SHP77 (cell line): Measurements from ENCODE around the gene ABCG2.
"Not testable (repeated sequence)": the region's sequence is repeated elsewhere in the genome, so short reads cannot be mapped to it uniquely, and the experiment has no call there.

Experiments used
- DNase-seq, 2 experiments: peaks; one replicate each; lab custom pipeline; 2025; lab: John Stamatoyannopoulos, UW

Gene ABCG2

DNA sequence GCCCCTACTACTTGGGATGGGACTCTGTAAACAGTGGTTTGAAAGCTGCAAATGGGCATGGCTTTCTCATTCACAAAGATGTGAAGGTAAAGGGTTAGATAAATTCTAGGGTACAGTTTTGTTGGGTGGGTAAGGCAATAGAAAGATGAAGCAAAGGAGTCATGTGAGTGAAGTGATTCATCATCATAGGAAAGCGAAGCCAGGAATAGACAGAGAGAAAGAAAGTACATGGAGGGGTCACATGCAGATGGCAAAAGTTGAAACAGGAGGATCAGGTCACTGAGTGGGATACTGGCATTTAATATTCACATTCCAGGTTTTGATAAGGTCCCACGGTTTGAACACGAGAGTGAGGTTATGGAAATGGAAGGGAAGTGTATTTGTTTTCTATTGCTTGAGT, 8.2 kb upstream of the ABCG2 start:
- DNase-seq = no peak

DNA sequence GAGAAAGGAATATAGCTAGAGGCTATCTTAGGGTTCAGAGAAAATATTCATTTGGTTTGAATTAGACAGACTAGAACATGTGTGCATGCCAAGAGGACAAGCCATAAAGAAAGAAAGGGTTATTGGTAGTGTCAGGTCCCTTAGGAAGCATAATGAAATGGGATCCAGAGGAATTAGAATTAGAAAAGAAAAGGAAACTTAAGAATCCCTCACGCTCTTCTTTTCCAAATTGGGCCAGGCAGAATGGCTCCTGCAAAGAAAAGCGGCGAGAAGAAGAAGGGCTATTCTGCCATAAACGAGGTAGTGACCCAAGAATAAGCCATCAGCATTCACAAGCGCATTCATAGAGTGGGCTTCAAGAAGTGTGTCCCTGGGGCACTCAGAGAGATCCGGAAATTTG, 4.9 kb upstream of the ABCG2 start:
- no peak for DNase-seq

DNA sequence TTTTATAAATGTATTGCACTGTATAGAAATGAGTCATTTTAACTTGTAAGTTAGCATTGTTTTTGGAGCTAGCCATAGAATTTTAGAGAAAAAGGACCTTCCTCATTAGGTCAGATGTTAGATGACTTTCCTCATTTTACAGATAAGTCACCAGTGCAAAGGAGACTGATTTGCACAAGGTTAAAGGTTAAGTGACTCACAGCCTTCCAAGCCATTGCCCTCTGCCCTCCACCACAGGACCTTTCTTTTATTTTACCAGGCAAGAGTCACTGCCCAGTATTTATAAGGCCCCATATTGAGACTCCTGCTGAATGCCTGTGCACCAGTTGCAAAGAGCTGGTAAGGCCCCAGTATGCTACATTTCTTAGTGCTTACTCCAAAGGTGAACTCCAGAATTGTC, 4.2 kb upstream of the ABCG2 start:
- DNase-seq = no peak

DNA sequence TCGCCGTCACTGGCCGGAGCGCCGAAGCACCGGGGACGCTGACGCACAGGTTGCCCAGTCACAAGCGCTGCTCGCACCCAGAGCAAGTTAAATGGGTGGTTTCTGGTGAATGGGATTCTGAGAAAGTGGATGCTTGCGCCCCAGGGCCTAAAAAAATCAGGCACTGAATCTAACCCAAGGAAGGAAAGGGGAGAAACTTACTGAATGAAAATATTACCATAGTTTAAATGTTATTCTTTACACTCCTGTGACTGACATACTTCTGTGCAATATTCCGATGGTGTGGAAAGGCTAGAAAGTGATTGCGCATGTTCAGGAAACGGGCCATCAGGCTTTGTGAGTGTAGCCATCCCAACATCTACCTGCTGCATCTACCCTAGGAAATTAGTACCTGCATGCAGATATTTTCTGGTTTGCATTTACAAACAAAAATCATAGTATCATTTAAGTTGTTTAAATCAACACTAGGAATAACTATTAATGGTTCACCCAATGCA, 838 bp upstream of the ABCG2 start:
- no peak for DNase-seq

DNA sequence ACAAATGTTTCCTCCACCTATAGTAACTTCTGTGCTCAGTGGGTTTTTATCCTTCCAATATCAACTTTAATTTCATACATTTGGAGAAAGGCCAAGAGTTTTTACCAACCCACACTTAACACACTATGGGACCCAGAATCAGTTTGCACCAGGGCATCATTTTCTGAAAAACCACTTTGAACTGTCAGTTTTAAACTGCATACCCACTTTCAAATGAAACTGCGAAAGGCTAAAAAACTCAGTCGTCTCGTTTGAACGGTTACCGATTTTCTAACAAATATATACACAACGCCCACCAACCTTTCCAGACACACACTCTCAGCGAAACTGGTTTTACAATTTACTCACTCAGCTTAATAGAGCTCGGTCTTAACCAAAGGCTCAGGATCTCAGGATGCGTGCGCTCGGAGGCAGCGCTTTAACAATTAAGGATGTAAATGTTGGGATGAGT, 376 bp downstream of the ABCG2 start:
- DNase-seq = no peak

DNA sequence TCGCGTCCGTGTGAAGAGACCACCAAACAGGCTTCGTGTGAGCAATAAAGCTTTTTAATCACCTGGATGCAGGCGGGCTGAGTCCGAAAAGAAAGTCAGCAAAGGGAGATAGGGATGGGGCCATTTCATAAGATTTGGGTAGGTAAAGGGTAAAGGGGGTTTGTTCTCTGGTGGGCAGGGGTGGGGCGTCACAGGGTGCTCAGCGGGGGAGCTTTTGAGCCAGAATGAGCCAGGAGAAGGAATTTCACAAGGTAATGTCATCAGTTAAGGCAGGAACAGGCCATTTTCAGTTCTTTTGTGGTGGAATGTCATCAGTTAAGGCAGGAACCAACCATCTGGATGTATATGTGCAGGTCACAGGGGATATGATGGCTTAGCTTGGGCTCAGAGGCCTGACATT, 6.1 kb downstream of the ABCG2 start:
- DNase-seq = not testable (repeated sequence)

DNA sequence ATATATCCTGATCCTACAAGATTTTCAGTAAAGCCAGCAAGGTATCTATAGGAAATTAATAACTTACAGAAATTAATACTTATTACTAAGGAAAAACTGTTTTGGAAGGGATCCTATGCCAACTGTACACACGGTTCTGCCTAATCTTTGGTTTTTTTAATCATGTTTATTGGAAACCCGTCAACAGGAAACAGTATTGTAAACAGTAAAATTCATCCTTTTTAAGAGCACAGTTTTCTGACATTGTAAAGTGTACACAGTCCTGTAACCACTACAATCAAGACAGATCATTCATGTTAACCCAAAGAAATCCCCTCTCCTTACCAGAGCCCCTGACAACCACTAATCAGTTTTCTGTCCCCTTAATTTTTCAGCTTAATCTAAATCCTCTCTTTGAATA, 9.9 kb downstream of the ABCG2 start:
- no peak for DNase-seq

DNA sequence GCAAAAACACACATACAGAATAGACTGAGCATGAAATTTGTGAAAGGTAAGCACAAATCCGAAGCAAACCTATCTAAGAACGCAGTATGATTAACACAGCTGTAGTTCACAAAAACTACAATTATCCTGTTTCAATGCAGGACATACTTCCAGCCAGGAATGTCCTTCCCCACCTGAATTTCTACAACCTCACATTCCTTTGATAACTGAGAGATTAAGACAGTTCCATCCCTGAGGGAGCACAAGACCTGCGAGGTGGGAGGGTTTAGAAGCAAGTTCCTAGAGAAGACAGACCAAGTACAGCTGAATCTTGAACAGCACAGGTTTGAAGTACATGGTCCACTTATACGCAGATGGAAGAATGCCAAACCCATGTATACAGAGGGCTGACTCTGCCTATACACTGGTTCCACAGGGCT, 10.6 kb downstream of the ABCG2 start:
- DNase-seq = no peak

DNA sequence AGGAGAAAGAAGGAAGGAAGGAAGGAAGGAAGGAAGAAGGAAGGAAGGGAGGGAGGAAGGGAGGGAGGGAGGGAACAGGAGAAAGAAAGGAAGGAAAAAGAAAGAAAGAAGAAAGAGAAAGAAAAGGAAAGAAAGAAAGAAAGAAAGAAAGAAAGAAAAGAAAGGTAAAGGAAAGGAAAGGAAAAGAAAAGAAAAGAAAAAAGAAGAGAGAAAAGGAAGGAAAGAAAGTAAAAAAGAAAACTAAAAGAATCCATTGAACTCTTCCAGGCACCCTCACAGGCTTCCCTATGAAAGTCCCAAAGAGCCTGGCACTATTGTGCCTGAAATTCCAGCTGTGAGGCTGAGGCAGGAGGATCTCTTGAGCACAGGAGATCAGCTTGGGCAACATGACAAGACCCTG, 11.5 kb downstream of the ABCG2 start:
- DNase-seq = no peak

DNA sequence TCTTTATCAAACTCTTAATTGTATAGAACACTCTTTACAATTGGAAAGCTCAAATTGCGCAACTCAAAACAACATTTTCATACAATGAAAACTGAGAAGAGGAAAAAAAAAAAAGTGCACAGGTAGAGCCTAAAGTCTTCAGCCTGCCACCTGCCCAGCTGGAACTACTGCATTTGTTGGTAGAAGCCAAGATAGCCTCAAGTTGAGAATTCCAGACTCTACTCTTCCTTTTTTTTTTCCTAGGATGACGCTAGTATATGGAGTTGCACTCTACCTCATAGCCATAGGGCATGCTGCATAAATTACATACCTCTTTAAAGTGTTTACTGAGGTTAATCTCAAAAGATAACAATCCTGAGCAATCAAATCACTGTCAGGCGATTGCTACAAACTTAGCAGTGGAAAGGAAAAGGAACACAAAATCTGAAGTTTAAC, 13.6 kb downstream of the ABCG2 start:
- DNase-seq = no peak

DNA sequence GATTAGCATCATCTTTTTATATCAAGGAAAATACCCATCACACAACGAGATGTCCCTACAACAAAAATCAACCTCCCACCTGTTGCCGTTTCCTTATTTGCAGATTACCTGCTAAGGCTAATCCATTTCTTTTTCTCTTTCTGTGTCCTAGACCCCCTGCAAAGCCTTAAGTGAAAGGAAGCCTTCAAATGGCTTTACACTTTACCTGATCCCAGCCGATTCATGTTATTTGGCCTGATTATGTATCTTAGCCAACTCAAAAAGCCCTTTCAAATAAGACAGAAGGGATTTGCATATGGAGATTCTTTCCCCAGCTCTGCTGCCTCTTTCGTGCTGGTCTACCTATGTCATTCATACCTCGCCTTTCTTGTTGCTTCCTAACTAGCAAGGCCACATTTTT, 14.4 kb downstream of the ABCG2 start:
- no peak for DNase-seq

DNA sequence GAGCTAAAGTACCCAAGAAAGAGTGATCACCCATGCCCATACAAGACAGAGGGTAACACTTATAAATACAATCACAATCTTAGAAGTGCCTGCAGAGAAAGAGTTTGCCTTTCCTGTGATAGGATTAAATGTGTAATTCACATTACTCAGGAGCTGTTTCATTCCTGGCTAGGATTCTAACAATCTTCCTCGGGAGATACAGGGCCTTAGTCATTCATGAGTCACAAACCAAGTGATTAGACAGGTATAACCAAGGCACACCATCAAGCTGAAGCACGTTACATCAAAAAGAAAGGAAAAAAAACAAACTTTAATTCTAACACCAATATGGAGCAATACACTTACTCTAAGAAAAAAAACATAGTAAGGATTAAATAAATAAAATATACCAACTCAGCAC, 14.9 kb downstream of the ABCG2 start:
- no peak for DNase-seq

DNA sequence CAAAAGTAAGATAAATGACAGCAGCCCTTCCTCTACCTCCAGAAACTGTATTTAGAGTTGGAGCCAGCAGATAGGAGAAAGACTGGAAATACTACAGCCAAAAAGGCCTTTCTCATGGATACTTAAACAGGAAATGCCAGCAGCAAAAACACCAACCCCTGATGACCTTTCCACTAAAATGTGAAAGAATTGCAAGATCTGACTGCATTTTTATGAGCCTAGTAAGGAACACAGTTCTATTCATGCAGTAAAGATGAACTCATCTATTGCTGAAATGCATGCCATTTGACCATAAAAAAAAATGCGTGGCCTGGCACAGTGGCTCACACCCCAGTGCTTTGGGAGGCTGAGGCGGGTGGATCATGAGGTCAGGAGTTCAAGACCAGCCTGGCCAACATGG, 19.9 kb downstream of the ABCG2 start:
- no peak for DNase-seq

DNA sequence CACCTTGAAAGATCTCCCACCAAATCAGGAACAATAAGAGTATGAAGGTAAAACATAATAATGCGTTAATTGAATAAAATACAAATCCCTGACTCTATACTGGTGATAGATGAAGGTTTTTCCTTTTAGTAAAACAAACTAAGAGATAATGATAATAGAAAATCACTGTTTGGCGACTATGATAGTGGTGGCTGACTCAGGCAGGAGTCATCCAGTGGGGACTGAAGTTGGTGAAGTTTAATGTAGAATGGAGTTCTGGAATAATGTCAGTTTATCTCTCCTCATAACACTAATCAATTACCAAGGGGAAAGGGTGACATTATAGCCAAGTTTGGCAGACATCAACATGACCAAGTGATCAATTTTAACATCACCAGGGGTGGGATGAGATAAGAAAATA, 21.3 kb downstream of the ABCG2 start:
- no peak for DNase-seq

DNA sequence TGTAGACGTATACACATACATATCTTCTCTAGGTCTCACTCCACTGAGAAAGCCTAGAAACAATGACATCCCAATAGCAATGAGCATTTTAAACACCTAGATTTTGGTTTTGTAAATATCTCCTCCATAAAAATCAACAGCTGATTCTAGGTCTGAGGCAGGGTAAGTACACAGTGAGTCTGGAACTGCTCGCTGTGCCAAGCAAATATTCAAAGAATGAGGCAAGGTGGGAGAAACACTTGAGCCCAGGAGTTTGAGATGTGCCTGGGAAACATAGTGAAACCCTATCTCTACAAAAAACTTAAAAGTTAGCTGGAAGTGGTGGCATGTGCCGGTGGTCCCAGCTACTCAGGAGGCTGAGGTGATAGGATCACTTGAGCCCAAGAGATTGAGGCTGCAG, 22.2 kb downstream of the ABCG2 start:
- no peak for DNase-seq

DNA sequence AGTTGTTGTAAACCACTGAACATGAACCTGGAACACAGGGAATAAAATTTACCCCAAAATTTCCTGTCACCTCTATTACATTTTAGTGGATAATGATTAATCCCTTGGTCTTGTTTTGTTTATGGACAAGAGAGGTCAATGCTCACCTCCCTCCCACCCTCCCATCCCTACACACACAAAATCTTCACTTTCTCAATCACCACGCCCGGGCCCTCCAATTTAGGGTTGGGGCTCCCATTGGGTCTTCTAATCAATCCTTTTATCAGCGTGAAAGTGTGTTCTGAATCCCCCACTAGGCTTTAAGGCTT, 23.1 kb downstream of the ABCG2 start:
- no peak for DNase-seq

DNA sequence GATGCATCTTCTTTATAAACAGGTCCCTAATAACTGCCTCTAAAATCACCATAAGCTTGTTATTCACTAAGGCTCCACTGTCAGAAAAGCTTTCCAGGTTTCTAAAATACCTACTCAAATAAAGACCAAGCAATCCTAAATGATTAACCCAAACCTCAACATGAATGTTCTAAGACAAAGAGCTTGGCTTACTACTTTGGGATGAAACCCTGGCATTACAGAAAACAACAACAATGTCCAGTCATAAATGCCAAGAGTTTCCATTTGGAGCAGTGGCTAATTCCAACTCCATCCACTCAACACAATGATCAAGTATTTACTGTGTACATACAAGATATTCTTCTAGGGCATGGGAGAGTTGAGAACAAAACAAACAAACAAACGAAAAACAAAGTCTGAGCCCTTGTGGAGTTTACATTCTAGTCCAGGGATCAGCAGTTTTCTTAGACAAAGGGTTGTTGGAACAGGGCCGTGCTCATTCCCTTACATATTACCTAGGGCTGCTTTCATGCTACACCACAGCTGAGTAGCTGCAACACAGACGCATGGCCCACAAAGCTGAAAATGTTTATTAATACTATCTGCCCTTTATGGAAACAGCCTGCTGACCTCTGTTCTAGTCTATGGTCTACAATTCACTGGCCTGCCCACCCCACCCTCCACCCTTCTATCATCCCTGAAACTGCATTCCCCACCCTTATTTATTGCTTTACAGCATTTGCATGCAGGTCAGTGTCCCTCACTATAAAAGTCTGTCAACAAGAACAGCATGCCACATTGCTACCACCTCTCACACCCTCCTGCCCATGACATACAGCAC, 23.7 kb downstream of the ABCG2 start:
- no peak for DNase-seq

DNA sequence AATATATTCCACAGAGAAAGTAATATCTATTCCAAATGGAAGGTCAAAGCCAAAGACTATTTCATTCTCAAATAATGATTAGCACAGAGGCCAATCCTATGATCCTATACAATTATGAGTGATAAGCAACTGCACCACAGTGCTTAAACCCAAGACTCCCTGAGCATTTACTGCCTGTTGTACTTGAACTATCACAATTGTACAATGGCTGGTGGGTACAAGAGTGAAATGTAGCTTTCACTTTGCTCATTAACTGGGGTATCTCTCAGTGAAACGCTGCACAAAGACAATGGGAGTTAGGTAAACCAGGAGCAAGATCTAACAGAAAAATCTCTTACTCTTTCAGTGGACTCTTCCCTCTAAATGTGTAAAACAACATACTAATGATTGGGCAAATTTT, 24.3 kb downstream of the ABCG2 start:
- no peak for DNase-seq

DNA sequence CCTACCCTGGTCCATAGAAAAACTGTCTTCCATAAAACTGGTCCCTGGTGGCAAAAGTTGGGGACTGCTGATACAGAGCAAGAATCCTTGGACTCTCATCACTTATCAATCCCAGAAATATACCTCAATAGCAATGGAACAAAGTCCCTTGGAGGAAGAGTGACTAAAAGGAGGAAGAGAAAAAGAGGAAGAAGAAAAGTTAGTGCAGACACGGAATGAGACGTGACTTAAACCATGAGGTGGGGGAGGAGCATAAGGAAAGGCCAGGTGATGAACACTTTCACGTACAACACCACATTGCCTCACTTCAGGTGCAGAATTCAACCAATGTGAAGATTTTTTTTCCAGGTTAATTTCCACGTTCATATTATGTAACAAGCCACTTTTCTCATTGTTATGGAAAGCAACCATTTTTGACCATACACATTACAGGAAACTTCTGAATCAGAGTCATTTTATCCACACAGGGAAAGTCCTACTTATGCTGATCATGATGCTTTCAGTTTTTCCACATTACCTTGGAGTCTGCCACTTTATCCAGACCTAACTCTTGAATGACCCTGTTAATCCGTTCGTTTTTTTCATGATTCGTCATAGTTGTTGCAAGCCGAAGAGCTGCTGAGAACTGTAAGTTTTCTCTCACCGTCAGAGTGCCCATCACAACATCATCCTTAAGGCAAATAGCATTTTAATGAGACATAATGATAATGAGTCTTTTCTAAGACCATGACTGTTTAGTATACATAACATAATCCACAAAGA, 27.7 kb downstream of the ABCG2 start:
- DNase-seq = no peak

DNA sequence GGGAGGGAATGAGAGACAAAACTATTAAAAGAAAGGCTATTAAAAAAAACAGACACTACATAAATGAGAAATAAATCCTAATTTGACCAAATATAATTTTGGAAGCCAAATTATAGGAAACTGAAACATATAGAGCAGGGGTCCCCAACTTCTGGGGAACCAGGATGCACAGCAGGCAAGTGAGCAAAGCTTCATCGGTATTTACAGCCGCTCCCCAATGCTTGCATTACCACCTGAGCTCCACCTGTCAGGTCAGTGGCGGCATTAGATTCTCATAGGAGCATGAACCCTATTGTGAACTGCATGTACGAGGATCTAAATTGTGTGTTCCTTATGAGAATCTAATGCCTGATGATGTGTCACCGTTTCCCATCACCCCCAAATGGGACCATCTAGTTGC, 28.4 kb downstream of the ABCG2 start:
- DNase-seq = no peak

DNA sequence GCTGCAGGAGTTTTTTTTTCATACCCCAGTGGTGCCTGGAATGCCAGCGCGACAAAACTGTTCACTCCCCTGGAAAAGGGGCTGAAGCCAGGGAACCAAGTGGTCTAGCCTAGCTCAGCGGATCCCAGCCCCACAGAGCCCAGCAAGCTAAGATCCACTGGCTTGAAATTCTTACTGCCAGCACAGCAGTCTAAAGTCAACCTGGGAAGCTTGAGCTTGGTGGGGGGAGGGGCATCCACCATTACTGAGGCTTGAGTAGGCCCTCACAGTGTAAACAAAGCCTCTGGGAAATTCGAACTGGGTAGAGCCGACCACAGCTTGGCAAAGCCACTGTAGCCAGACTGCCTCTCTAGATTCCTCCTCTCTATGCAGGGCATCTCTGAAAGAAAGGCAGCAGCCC, 36.2 kb downstream of the ABCG2 start:
- not testable (repeated sequence) for DNase-seq

DNA sequence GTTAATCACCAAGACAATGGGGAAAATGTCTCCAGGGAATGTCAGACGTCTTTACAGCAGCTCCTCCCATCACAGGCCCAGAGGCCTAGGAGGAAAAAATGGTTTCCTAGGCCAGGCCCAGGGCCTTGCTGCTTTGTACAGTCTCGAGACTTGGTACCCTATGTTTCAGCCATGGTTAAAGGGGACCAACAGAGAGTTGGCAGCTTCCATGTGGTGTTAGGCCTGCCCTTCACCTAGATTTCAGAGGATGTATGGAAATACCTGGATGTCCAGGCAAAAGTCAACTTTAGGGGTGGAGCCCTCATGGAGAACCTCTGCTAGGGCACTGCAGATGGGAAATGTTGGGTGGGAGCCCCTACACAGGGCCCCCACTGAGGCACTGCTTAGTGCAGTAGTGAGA, 38.5 kb downstream of the ABCG2 start:
- no peak for DNase-seq

DNA sequence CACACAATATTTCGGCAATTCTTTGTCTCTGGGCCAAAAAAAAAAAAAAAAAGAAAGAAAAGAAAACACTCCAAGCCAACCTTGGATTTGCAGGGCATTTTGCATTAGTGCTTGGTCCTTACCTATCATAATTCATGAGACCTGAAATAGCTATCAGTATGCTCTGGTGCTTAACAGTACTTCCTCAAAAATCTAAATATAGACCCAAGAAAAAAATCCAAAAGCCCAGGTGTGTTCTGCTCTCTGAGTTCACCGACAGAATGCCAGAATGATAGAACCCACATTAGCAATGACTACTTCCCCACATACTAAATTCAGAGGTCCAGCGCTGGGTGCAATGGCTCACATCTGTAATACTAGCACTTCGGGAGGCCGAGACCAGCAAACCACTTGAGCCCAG, 42.9 kb downstream of the ABCG2 start:
- no peak for DNase-seq

DNA sequence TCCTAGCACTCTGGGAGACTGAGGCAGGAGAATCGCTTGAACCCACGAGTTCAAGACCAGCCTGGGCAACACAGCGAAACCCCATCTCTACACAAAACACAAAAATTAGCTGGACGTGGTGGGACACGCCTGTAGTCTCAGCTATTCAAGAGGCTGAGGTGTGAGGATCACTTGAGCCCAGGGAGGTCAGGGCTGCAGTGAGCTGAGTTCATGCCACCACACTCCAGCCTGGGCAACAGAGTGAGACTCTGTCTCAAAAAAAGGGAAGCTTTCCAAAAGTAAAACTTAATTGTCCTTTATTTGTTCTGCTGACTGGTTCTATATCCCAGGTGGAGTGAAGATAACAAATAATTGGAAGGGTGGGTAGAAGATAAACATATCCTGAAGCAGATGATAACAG, 45.6 kb downstream of the ABCG2 start:
- no peak for DNase-seq
